Measurements from ENCODE around the gene TBCD. TPM values are rescaled to one million over a fixed set of nuclear protein-coding genes. Genes with fewer than 3 reads are reported as not detected.

TBCD gene
- total RNA-seq, 2 donors from 2014 or later, result 72.5 to 80.5 TPM

GRCh38 chr17:82860606-82861392 lies 108.9 kb downstream of the TBCD start:
- intact Hi-C loops (cut with DNase I), result no loop called here

DNA sequence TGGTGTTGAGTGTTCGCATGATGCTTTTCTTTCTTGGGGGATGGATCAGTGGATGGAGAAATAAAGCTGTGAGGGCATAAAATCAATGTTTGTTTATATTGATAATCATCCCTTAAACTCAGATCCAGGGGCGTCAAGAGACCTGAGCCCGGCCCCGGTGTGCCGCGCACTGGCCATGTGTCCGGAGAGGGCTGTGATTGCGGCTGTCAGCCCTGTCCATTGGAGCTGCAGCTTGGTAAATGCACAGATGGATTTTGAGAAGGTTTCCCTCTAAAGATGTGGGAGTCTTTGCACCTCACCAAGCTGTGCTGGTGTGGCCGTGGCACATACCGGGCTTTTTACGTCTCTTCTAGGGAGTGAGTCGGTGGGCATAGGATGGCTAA lies 109.5 kb downstream of the TBCD start:
- intact Hi-C loops (cut with DNase I), result no loop called here
- DNase-seq (ENCODE audit: low spot score), result peak; percentile 23

More at GRCh38 chr17:82860606-82861392, 108.9 kb downstream of the TBCD start:
- DNase-seq (ENCODE audit: low spot score), result peak; percentile 72

- intact Hi-C loops (cut with DNase I), result no loop called here
- DNase-seq (ENCODE audit: low spot score), result peak; percentile 29
These were observed 110.3 kb downstream of the TBCD start for GRCh38 chr17:82862191-82862590.

GRCh38 chr17:82862737-82863382 lies 111.0 kb downstream of the TBCD start:
- peak; percentile 78 for DNase-seq (ENCODE audit: low spot score)
- intact Hi-C loops (cut with DNase I), result no loop called here

GRCh38 chr17:82863383-82863940 lies 111.6 kb downstream of the TBCD start:
- DNase-seq (ENCODE audit: low spot score), result peak; percentile 80

DNA sequence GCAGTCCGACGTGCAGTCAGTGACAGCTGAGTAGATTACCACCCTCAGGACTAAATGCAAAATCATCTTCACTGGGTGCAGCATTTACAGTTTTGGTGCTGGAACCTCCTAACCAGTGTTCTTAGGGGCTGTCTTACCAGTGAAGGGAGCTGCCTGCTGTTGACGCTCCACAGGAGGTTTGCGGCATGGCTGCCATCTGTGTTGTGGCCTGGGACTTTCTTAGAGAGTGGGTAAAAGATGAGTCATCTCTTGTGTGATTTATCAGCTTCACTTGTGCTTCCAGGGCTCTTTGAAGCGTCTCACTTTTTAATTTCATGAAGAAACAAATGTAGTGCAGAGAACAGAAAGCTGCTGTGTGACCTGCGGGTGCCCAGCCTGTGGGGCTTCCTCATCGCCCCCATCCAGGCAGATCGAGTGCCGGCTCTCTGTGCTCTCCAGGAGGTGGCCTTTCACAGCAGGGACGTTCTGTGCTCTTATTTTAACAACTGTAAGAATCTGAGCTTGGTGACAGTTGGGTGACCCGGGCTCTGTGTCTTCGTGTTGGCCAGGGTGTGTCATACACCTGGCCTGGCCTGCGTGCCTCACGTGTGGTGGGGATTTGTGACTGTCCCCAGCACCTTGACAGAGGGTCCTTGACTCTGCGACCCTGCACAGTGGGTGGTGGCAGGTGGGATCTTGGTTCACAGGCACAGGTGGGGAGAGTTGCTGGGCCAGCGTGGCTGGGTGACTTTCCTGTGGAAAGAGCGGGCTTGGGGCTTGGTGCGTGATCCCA lies 112.3 kb downstream of the TBCD start:
- DNase-seq (ENCODE audit: low spot score), result peak; percentile 72

More at GRCh38 chr17:82863383-82863940, 111.6 kb downstream of the TBCD start:
- intact Hi-C loops (cut with DNase I), result no loop called here

GRCh38 chr17:82864713-82865248 lies 112.9 kb downstream of the TBCD start:
- intact Hi-C loops (cut with DNase I), result no loop called here
- DNase-seq (ENCODE audit: low spot score), result no peak

More for the DNA sequence above, 112.3 kb downstream of the TBCD start:
- intact Hi-C loops (cut with DNase I), result no loop called here

DNA sequence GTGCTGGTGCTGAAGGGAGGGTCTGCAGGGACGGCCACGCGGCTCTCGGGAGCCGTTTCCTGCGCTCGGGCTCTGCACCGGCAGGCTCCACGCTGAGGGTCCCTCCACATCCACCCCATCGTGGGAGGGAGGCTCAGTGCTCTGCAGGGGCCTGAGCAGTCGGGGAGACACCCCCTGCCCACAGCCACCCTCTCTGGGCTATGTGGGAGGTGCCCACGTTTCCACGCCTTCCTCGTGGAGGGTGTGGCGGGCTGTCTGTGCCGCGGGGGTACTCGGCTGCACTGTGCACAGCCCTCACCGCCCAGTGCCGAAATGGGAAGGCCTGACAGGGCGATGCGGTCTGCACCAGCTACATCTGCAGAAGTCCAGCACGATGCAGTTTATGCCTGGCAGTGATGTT lies 113.4 kb downstream of the TBCD start:
- intact Hi-C loops (cut with DNase I), result no loop called here
- peak; percentile 58 for DNase-seq (ENCODE audit: low spot score)

- intact Hi-C loops (cut with DNase I), result no loop called here
- peak; percentile 23 for DNase-seq (ENCODE audit: low spot score)
These were observed 114.0 kb downstream of the TBCD start for GRCh38 chr17:82865774-82866395.

DNA sequence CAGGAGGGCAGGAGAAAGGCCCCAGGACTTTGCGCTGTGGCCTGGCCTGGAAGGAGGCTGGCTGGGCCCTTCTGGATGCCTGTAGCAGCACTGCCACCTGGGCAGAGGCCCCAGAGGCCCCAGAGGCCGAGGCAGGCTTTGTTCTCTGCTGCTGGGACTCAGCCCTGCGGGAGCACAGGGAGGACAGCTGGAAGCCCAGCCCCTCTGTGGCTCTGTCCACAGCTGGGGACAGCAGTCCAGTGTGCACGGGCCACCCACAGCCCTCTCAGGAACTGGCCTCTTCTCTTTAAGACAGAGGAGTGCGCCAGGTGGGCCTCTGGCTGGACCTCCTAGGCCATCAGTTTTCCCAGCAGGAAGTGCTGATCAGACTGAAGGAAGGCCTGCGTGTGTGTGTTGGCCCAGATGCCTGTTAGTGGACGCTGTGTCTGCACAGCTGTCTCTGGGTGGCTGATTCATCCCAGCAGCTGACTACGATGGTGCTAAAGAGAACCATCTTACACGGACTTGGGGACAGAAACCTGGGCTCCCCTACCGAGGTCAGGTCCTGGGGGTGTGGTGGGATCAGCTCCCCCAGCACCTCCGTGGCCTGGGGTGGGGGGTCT lies 114.8 kb downstream of the TBCD start:
- intact Hi-C loops (cut with DNase I), result no loop called here
- DNase-seq (ENCODE audit: low spot score), result peak; percentile 83

- peak; percentile 71 for DNase-seq (ENCODE audit: low spot score)
- intact Hi-C loops (cut with DNase I), result no loop called here
These were observed 116.0 kb downstream of the TBCD start for GRCh38 chr17:82867763-82868325.

DNA sequence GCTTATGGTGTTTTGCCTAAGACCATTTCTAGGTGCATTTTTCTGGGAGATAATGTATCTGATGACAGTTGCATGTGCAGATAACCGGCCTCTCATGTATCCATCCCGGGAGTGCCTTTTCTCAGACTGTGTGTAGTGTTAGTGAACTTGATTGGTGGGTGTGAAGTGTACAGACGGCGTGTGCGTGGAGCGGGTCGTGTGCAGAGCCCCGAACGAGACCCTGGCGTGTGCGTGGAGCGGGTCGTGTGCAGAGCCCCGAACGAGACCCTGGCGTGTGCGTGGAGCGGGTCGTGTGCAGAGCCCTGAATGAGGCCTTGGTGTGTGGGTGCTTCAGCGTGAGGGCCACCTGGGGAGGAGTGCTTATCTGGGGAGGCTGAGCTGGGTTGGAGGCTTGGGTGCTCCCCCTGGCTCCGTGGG lies 116.9 kb downstream of the TBCD start:
- intact Hi-C loops (cut with DNase I), result no loop called here
- DNase-seq (ENCODE audit: low spot score), result peak; percentile 36

- DNase-seq (ENCODE audit: low spot score), result peak; percentile 50
- intact Hi-C loops (cut with DNase I), result no loop called here
These were observed 117.7 kb downstream of the TBCD start for GRCh38 chr17:82869536-82869935.

DNA sequence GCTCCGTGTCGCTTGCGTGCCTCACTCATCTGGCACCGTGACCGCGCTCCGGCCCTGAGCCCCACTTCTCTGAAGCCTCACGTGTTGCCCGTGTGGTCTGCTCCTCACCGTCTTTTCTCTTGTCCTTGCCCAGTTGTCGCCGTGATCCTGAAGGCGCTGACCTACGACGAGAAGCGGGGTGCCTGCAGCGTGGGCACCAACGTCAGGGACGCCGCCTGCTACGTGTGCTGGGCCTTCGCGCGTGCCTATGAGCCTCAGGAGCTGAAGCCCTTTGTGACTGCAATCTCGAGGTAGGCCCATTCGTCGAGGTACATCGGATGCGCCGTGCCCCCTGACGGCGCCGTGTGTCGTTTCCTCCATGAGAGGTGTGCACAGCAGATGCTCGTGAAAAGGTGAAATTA lies 118.2 kb downstream of the TBCD start:
- intact Hi-C loops (cut with DNase I), result no loop called here
- peak; percentile 49 for DNase-seq (ENCODE audit: low spot score)

GRCh38 chr17:82870541-82870940 lies 118.7 kb downstream of the TBCD start:
- intact Hi-C loops (cut with DNase I), result no loop called here
- DNase-seq (ENCODE audit: low spot score), result peak; percentile 46

DNA sequence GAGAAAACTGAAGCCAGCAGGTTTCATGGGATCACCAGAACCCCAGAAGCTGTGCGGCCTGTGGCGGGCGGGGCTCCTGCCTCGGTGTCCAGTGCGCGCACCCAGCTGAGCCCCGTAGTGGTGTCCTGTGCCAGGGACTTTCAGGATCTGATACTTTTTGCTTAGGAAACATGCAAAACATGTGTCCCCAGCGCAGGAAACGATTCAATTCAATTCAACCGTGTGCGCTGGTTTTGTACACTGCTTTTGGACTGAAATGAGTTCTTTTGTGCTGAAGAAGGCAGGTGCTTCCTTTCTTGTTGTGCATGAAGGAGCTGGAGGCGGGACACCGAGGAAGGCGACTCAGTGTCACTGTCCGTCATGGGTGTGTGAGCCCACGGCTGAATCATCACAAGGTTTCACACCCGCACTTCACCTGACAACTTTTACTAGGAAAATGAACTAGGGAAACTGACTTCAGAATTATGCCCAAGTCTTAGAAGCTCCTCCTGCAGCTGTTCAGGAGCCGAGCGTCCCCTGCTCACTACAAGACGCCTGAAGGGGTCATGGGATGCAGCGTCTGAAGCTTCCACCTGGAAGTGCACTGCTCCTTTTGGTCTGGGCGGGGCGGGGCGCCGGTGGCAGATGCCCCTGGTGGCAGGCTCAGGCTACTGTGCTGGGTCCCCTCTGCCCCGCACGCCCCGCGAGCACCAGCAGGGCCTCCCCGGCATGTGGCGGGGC lies 119.4 kb downstream of the TBCD start:
- intact Hi-C loops (cut with DNase I), result no loop called here
- peak; percentile 60 for DNase-seq (ENCODE audit: low spot score)

DNA sequence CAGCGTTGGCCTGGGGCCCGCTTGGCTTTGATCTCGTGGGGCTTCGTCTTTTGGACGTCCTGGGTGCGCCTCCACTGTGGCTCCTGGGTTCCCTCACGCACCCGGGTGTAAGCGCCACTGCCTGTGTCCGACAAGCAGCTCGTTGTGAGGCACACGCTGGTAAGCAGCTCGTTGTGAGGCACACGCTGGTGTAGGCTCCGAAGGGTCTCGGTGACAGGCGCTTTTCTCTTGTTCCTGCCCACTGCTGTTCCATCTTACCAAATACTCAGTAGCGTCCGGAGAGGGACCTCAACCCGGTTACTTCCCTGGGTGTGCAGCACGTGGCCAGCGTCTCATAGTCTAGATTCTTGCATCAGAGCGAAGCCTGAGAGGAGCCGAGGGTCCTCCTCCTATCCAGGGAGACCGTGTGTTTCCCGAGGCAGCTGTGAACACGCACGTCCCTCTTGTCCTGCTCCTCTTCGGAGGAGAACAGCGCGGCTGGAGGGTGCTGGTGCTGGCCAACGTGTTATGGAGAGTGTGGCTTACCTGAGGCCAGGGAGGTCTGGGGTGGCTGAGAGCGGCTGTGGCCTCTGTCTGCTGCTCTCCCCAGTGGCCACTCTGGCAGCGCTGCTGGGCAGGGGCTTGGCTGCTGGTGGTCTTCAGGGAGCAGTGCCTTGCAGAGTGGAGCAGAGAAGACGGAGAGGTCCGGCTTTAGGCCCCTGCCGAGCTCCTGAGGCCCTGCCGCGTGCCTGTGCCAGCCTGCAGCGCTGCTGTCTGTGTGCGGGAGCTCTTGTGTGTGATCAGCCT lies 120.1 kb downstream of the TBCD start:
- peak; percentile 79 for DNase-seq (ENCODE audit: low spot score)
- intact Hi-C loops (cut with DNase I), result no loop called here

Data from posterior vena cava (tissue), 2 donors.